Activated T-helper 2 cell treated with anti-CD3 and anti-CD28 coated beads, Interferon-gamma antibody, Interleukin-2, Interleukin-4, amounts not matched to agents 10 μg/mL and 5 μg/mL and 100 μg/mL, durations not matched to agents 14 hours and 24 hours and 36 hours (primary cell): ENCODE measurements around the gene ZBTB5. TPM values are rescaled to one million over a fixed set of nuclear protein-coding genes. Genes with fewer than 3 reads are reported as not detected.
"Not testable (repeated sequence)": the region's sequence is repeated elsewhere in the genome, so short reads cannot be mapped to it uniquely, and the experiment has no call there.

Source experiments
- DNase-seq: peaks from one replicate; pipeline ENCODE4 v3.0.0; 2021; ENCODE audit warnings: low spot score
- H3K27ac Mint-ChIP-seq: one replicate; pipeline ENCODE4 v1.8.0; 2021; ENCODE audit warnings: mixed read lengths
- H3K27me3 Mint-ChIP-seq: one replicate; pipeline ENCODE4 v1.8.0; 2021; ENCODE audit warnings: low read depth, mixed read lengths
- H3K36me3 Mint-ChIP-seq: one replicate; pipeline ENCODE4 v1.8.0; 2021; ENCODE audit warnings: low read depth, mixed read lengths
- H3K4me1 Mint-ChIP-seq: one replicate; pipeline ENCODE4 v1.8.0; 2021; ENCODE audit warnings: low read depth, mixed read lengths
- H3K4me3 Mint-ChIP-seq: one replicate; pipeline ENCODE4 v1.8.0; 2021; ENCODE audit warnings: low read depth, mild to moderate bottlenecking, moderate library complexity, mixed read lengths
- H3K9me3 Mint-ChIP-seq: one replicate; pipeline ENCODE4 v1.8.0; 2021; ENCODE audit warnings: mixed read lengths
- intact Hi-C: fragments of 100-400 bp; cut with micrococcal nuclease; formaldehyde crosslinking; loops from one replicate; pipeline ENCODE4 v1.15.1; 2023
- total RNA-seq: library from RNA; stranded (reverse); gene quantifications from 2 replicates; pipeline ENCODE4 v1.2.3, GENCODE V29; 2022

Gene ZBTB5
- total RNA-seq, 1 donor from 2014 or later: 11.0 TPM

DNA sequence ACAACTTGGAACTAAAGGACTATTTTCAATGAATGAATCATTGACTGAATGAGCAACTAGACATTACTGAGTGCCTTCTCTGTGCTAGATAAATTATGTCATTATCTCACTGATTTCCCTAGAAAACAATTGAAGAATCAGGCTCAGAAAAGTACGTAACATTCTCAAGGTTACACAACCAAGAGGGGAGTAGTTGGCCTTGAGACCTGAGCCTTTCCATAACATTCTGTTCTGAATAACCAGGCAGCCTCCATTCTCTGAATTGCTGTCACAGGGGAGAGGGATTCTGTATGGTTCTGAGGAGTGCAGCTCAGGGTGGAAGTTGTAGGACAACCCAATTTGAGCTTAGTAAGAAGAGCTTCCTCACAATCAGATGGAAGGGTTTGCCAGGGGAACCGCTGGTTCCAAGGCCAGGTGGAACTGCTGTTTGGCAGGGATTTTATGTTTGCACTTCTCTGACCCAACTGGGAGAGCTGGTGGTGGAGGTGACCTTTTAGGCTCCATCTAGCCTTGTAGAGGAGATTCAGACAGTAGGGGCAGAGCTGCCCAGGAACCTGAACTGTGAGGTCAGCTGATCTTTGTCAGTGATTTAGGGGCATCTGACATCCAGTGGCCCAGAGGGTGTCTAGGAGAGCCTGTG, 36.8 kb upstream of the ZBTB5 start:
- Mint-ChIP-seq H3K9me3 (no peaks in the 10 kb centered on the region), H3K27me3 (no peaks in the 10 kb centered on the region), H3K4me1 (peaks cover 8% of the 10 kb centered on the region), H3K27ac (no peak overlapping the region), H3K4me3 (no peak overlapping the region), H3K36me3 (peaks cover 76% of the 10 kb centered on the region)
- intact Hi-C loops: no loop called here
- DNase-seq: no peak

DNA sequence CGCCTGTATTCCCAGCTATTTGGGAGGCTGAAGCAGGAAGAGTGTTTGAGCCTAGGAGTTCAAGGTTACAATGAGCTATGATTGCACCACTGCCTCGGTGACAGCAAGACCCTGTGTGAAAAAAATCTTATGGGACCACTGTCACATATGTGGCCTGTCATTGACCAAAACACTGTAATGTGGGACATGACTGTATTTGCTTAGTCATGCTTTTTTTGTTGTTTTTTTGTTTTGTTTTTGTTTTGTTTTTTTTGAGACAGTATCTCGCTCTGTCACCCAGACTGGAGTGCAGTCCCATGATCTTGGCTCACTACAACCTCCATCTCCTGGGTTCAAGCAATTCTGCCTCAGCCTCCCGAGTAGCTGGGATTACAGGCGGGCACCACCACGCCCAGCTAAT, 34.0 kb upstream of the ZBTB5 start:
- intact Hi-C loops: no loop called here
- H3K27ac Mint-ChIP-seq: no peak overlapping the region
- H3K27me3 Mint-ChIP-seq: no peaks in the 10 kb centered on the region
- peaks cover 88% of the 10 kb centered on the region for H3K36me3 Mint-ChIP-seq
- peaks cover 6% of the 10 kb centered on the region for H3K4me1 Mint-ChIP-seq
- no peak overlapping the region for H3K4me3 Mint-ChIP-seq
- H3K9me3 Mint-ChIP-seq: no peaks in the 10 kb centered on the region
- no peak for DNase-seq

DNA sequence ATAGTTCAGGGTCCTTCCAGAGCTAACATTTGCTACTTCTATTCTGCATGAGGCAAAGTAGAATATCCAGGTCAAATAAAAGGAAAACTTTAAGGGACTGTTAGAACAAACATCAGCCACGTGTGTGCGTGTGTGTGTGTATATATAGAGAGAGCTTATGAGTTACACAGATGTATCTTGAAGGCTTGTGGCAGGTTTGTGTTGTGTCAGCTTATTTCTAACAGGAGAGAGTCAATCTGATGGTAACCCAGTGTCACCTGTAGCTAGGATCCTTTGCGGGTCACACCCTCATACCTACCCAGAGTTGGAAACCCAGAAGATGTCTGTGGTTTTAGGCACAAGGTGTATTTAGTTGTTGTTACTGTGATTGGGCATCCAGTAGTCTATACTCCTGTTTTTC, 33.2 kb upstream of the ZBTB5 start:
- Mint-ChIP-seq H3K36me3 (peaks cover 89% of the 10 kb centered on the region), H3K27ac (no peak overlapping the region), H3K4me3 (no peak overlapping the region), H3K27me3 (no peaks in the 10 kb centered on the region), H3K4me1 (peaks cover under 1% of the 10 kb centered on the region), H3K9me3 (no peaks in the 10 kb centered on the region)
- intact Hi-C loops: no loop called here
- no peak for DNase-seq

DNA sequence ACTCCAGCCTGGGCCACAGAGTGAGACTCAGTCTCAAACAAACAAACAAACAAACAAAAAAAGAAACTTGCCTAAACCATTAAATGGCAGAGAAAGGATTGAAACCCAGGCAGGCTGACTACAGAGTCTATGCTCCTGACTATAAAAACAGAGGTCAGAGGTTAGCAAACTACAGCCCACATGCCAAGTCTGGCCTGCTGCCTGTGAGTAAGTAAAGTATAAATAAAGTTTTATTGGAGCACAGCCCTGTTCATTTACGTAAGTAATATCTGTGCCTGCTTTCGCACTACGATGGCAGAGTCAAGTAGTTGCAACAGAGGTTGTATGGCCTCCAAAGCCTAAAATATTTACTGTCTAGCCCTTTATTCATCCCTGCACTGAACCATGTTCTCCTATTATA, 32.1 kb upstream of the ZBTB5 start:
- Mint-ChIP-seq H3K27me3 (no peaks in the 10 kb centered on the region), H3K9me3 (no peaks in the 10 kb centered on the region), H3K4me1 (no peaks in the 10 kb centered on the region), H3K36me3 (peaks cover 89% of the 10 kb centered on the region), H3K27ac (no peak overlapping the region), H3K4me3 (no peak overlapping the region)
- no peak for DNase-seq
- intact Hi-C loops: no loop called here

DNA sequence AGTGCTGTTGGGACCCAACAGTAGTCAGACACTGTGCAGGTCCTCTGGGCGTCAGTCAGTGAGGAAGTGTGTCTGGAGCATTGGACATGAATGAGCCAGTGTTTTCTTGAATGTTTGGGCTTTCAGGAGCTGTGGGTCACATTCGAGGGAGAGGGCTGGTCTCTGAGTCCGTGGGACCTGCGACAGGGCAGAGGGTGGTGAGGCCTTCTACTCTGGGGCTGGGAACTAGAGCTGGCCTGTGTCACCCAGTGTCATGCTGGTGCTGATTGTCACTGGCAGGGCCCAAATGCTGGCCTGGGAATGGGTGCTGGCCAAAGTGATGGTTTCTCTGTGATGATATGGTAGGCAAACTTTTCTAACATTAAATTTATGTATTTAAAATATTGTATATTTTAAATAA, 30.8 kb upstream of the ZBTB5 start:
- no peak for DNase-seq
- H3K9me3 Mint-ChIP-seq: no peaks in the 10 kb centered on the region
- H3K4me1 Mint-ChIP-seq: peaks cover 4% of the 10 kb centered on the region
- no peak overlapping the region for H3K4me3 Mint-ChIP-seq
- peaks cover 86% of the 10 kb centered on the region for H3K36me3 Mint-ChIP-seq
- no peak overlapping the region for H3K27ac Mint-ChIP-seq
- intact Hi-C loops: no loop called here
- no peaks in the 10 kb centered on the region for H3K27me3 Mint-ChIP-seq

DNA sequence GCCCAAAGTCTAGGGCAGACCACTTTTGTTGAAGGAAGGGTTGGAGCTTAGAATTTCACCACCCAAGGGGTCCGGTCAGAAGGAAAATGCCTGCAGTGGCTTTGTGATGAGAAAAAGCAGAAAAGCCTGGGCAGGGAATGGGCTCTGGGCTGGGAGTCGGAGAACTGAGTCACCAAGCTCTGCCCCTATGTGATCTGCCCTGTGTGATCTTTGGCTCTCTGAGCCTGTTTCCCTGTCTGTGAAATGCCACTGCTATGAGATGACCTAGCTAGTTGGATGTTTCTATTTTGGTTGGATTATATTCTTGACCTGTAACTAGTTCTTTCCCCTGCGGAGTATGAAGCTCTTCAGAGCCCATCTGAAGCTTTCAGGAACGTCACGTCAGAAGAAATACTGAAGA, 30.3 kb upstream of the ZBTB5 start:
- intact Hi-C loops: no loop called here
- Mint-ChIP-seq H3K36me3 (peaks cover 87% of the 10 kb centered on the region), H3K9me3 (no peaks in the 10 kb centered on the region), H3K27me3 (no peaks in the 10 kb centered on the region), H3K27ac (no peak overlapping the region), H3K4me3 (no peak overlapping the region), H3K4me1 (peaks cover 5% of the 10 kb centered on the region)
- DNase-seq: no peak

DNA sequence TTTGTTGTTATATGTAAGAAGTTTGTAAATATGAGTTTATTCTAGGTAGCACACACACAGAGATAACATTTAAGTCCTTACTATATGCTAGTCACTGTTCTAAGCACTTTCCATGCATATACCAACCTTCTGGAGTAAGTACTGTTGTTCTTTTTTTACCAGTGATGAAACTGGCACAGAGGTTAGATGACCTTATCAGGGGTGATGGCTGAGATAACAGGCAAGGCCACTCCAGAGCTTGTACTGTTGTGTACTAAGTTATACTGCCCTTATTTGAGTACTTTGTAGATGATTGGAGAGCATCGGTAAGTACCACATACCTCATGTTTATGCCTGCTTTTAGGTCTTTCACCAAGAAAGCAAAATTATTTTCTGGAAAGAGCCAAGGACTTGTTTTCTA, 26.7 kb upstream of the ZBTB5 start:
- H3K9me3 Mint-ChIP-seq: no peaks in the 10 kb centered on the region
- no peak for DNase-seq
- peaks cover 25% of the 10 kb centered on the region for H3K4me1 Mint-ChIP-seq
- H3K27me3 Mint-ChIP-seq: no peaks in the 10 kb centered on the region
- no peak overlapping the region for H3K4me3 Mint-ChIP-seq
- peaks cover 84% of the 10 kb centered on the region for H3K36me3 Mint-ChIP-seq
- intact Hi-C loops: no loop called here
- peak overlapping the region; percentile 40 for H3K27ac Mint-ChIP-seq

DNA sequence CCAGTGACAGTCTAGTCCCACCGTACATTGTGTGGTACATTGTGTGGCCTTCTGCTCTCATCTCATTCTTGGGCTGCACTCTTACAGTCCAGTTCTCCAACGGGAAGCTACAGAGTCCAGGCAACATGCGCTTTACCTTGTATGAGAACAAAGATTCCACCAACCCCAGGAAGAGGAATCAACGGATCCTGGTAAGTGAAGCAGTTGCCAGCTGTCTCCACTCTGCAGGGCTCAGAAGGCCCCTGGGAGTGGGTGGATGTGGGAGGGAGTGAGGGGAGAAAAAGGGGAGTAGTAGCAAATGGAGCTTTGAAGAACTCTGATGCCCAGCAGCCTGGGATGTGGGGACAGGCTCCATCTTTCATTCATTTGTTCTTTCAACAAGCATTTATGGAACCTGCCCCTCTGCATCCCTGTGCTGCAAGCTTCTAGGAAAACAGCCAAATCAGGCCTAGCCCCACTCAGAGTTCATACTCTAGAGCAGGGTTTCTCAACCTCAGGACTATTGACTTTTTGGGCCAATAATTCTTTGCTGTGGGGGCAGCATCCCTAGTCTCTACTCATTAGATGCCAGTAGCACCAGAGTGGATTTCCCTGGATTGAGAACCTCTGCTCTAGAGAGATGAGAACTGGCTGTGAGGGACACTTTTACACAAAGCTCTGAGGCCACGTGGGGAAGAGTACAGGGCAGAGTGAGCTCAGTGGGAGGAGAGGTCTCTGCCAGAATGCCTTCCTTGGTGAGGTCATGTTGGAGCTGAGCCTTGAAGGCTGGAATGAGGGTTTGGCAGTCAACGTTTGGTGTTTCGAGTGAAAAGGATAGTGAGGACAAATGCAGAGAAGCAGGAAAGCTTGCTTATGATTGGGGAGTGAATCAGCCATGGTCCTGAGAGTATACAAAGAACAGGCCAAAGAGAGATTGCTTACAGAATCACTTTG, 21.6 kb upstream of the ZBTB5 start:
- Mint-ChIP-seq H3K36me3 (peaks cover 43% of the 10 kb centered on the region), H3K4me3 (peak overlapping the region; percentile 100), H3K27me3 (no peaks in the 10 kb centered on the region), H3K27ac (peak overlapping the region; percentile 95), H3K4me1 (peaks cover 35% of the 10 kb centered on the region), H3K9me3 (no peaks in the 10 kb centered on the region)
- no peak for DNase-seq
- intact Hi-C loops: loop anchor here (5.0 kb wide), 4 partner anchors 90 to 1085 kb away; partner anchors contain the start of genes FBXO10, RNF38, SLC25A51 and TOMM5

DNA sequence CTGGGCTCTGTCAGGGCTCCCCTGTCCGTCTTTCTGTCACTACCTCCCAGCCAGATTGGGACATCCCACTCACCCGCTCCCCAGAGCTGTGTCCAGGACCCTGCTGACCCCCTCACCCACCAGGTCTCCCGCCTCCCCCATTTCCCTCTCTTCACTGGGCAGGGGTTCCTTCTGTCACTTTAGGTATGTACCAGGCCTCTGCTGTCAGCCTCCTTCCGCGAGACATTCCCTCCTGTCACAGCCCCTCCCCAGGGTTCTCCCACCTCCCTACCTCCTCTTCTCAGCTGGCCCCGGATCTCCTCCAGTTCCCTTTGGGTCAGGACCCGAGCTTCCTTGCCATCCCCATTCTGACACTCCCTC, 21.0 kb upstream of the ZBTB5 start:
- no peaks in the 10 kb centered on the region for H3K9me3 Mint-ChIP-seq
- H3K27ac Mint-ChIP-seq: peak overlapping the region; percentile 95
- H3K4me3 Mint-ChIP-seq: peak overlapping the region; percentile 100
- H3K27me3 Mint-ChIP-seq: peaks cover 5% of the 10 kb centered on the region
- no peak for DNase-seq
- peaks cover 39% of the 10 kb centered on the region for H3K36me3 Mint-ChIP-seq
- H3K4me1 Mint-ChIP-seq: peaks cover 33% of the 10 kb centered on the region
- intact Hi-C loops: loop anchor here (5.0 kb wide), 4 partner anchors 91 to 1084 kb away; partner anchors contain the start of genes FBXO10, RNF38, SLC25A51 and TOMM5

DNA sequence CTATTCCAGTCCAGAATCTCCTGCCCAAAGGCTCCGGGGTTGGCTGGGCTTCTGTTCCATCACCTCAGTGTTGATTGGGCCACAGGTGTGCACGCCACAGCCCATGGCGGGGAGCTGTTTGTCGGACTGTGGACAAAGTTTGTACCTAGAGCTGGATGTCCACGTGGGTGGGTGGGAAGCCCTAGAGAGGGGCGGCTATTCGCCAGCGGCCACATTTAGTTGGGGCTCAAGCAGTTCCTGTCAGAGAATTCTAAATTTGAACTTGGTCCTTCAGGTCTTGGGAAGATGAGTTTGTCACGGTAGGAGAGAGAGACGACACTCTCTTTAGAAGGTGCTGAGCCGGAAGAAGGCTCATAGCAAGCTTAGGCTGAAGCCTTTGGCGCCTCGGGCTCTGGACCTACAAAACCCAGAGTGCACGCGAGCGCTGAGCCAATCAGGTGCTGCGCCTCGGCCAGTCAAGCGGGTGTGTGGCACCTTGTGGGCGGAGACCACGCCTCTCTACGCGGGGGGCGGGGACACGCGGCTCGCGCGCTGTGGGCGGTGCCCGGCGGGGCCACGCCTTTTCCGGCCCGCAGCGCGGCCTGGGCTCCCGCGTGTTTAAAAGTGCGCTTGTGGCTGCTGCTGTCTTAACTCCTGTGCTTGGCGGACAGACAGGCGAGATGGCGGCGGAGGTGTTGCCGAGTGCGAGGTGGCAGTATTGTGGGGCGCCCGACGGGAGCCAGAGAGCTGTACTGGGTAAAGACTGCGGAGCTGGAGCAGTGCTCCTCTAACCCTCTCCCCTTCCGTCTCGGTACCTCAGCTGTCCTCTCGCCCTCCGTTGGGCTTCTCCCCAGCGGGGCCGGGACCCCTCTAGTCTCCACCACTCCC, 20.4 kb upstream of the ZBTB5 start, which contains the start of gene POLR1E:
Gene POLR1E, plus strand, starts transcription at position 560 of the 867 bp plus-strand sequence. Its CDS starts 100 bp downstream, at position 660.
- peaks cover 33% of the 10 kb centered on the region for H3K36me3 Mint-ChIP-seq
- H3K4me1 Mint-ChIP-seq: peaks cover 33% of the 10 kb centered on the region
- intact Hi-C loops: loop anchor here (1.0 to 5.0 kb wide), 6 partner anchors 20 to 1083 kb away; partner anchors contain the start of genes FBXO10, GRHPR, RNF38 and SLC25A51
- no peaks in the 10 kb centered on the region for H3K9me3 Mint-ChIP-seq
- peaks cover 5% of the 10 kb centered on the region for H3K27me3 Mint-ChIP-seq
- H3K4me3 Mint-ChIP-seq: peak within 1 kb of the TSS; percentile 100
- peak within 1 kb of the TSS; percentile 95 for H3K27ac Mint-ChIP-seq
- DNase-seq: peak; percentile 95

DNA sequence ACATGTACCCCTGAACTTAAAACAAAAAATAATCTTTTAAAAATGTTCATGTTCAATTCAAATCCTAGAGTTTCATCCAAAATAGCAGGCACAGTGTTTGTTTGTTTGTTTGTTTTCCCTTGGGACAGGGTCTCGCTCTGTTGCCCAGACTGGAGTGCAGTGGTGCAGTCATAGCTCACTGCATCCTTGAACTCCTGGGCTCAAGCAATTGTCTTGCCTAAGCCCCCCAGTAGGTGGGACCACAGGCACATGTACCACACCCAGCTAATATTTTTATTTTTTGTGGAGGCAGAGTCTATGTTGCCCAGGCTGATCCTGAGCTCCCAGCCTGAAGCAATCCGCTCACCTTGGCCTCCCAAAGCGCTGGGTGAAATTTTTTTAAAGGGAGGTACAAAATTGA, 15.5 kb upstream of the ZBTB5 start:
- intact Hi-C loops: no loop called here

DNA sequence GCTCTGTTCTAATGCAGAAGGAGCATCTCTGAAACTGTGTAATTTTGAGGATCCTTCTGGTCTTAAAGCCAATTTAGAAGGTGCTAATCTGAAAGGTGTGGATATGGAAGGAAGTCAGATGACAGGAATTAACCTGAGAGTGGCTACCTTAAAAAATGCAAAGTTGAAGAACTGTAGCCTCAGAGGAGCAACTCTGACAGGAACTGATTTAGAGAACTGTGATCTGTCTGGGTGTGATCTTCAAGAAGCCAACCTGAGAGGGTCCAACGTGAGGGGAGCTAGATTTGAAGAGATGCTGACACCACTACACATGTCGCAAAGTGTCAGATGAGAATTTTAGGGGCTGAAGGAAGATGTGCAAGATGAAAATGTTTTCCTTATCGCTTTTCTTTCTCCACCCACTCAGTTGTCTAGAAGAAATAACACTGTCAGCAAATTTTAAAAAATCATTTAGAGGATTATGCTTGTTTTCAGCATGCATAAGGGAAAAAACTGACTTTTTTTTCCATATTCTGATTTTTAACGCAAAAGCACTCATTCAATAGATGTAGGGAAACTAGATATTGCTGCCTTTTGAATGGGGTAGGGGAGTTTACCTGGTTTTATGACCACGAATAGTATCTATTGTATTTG, 12.9 kb upstream of the ZBTB5 start:
- H3K4me1 Mint-ChIP-seq, intact Hi-C loops: not testable (repeated sequence)

More for the DNA sequence above, 15.5 kb upstream of the ZBTB5 start:
- H3K36me3 Mint-ChIP-seq: no peaks in the 10 kb centered on the region
- H3K27me3 Mint-ChIP-seq: peaks cover 35% of the 10 kb centered on the region
- no peak for DNase-seq
- H3K4me3 Mint-ChIP-seq: no peak overlapping the region
- H3K9me3 Mint-ChIP-seq: no peaks in the 10 kb centered on the region
- H3K4me1 Mint-ChIP-seq: peaks cover 8% of the 10 kb centered on the region
- H3K27ac Mint-ChIP-seq: no peak overlapping the region

More for the DNA sequence above, 12.9 kb upstream of the ZBTB5 start:
- not testable (repeated sequence) for H3K27ac Mint-ChIP-seq, DNase-seq, H3K36me3 Mint-ChIP-seq, H3K4me3 Mint-ChIP-seq
- Mint-ChIP-seq H3K9me3 (peaks cover 11% of the 10 kb centered on the region), H3K27me3 (peaks cover 35% of the 10 kb centered on the region)
